GM12878 (cell line): Measurements from ENCODE around the gene TPO. TPM values are rescaled to one million over a fixed set of nuclear protein-coding genes. Genes with fewer than 3 reads are reported as not detected.

ENCODE experiments used
- ATAC-seq: fragments of 200-7000 bp; cut with Tn5 transposase; 3 replicates; pipeline ENCODE4 v1.9.1; 2020; ENCODE audit warnings: mild to moderate bottlenecking, moderate library complexity
- BruUV-seq: library from RNA; stranded (reverse); fragments of 400-500 nt; replicated peaks from 2 replicates; lab custom pipeline; 2021; lab: Mats Ljungman, UMichigan
- CTCF ChIA-PET: fragments of 300-600 bp; sonication (Branson Sonifier 250); formaldehyde crosslinking; extraction: SDS; loops from one replicate; lab custom pipeline; 2021; ENCODE audit warnings: inconsistent platforms; lab: Yijun Ruan, JAX
- POLR2A ChIA-PET: fragments of 350-600 bp; formaldehyde crosslinking; extraction: SDS; loops from one replicate; lab custom pipeline; 2021; ENCODE audit warnings: inconsistent platforms; lab: Charles Lee
- RAD21 ChIA-PET: fragments of 300-600 bp; sonication (Branson Sonifier 250); formaldehyde crosslinking; loops from one replicate; lab custom pipeline; 2023; ENCODE audit warnings: antibody characterized with exemption; ENCODE audit not compliant: unreplicated experiment; lab: Charles Lee
- SMC1A ChIA-PET: fragments of 300-600 bp; sonication (Branson Sonifier 250); formaldehyde crosslinking; loops from one replicate; lab custom pipeline; 2023; ENCODE audit not compliant: unreplicated experiment, uncharacterized antibody; lab: Charles Lee
- DNase-seq: peaks from one replicate; pipeline ENCODE4 v3.0.0-alpha.2; 2011; ENCODE audit warnings: low read depth, low spot score
- FAIRE-seq: peaks from 3 replicates; lab custom pipeline; 2011; peaks lifted over from hg19 to GRCh38; lab: Jason Lieb, UNC
- H2AFZ ChIP-seq: 2 replicates; pipeline ENCODE4 v1.6.0; 2011; ENCODE audit warnings: low read depth, low read length, control low read depth; ENCODE audit not compliant: control insufficient read depth
- H3K27ac ChIP-seq: 2 replicates; pipeline ENCODE4 v1.5.1; 2011; ENCODE audit warnings: control low read depth; ENCODE audit not compliant: control insufficient read depth, insufficient read depth
- H3K27me3 ChIP-seq, 2 experiments: replicated peaks in 1 of 2; 2 replicates each; pipeline versions ENCODE4 v1.6.0 to v1.6.1; 2011; ENCODE audit warnings: low read length in 1 of 2; ENCODE audit not compliant: control insufficient read depth in 2 of 2, insufficient read depth in 2 of 2
- H3K36me3 ChIP-seq, 2 experiments: 2 replicates each; pipeline ENCODE4 v1.5.1; 2011; ENCODE audit warnings: low read length in 1 of 2; ENCODE audit not compliant: control insufficient read depth in 2 of 2, insufficient read depth in 2 of 2
- H3K4me1 ChIP-seq: 2 replicates; pipeline ENCODE4 v1.6.1; 2011; ENCODE audit warnings: mild to moderate bottlenecking, low read length, moderate library complexity, mixed read lengths; ENCODE audit not compliant: control insufficient read depth, insufficient read depth
- H3K4me2 ChIP-seq: 2 replicates; pipeline ENCODE4 v1.6.0; 2011; ENCODE audit warnings: control low read depth; ENCODE audit not compliant: control insufficient read depth, insufficient read depth
- H3K4me3 ChIP-seq: fragments of 200-600 bp; sonication (generic); 2 replicates; pipeline ENCODE4 v1.5.1; 2016
- H3K79me2 ChIP-seq: 2 replicates; pipeline ENCODE4 v1.6.0; 2011; ENCODE audit warnings: low read length; ENCODE audit not compliant: control insufficient read depth, insufficient read depth
- H3K9ac ChIP-seq: 2 replicates; pipeline ENCODE4 v1.8.0; 2011; ENCODE audit warnings: low read length, control low read depth, mixed read lengths; ENCODE audit not compliant: control insufficient read depth, insufficient read depth
- H3K9me3 ChIP-seq: replicated peaks from 3 replicates; pipeline ENCODE4 v1.5.1; 2011; ENCODE audit warnings: mild to moderate bottlenecking, low read length; ENCODE audit not compliant: control insufficient read depth, insufficient read depth
- H4K20me1 ChIP-seq: 2 replicates; pipeline ENCODE4 v1.6.0; 2011; ENCODE audit not compliant: control insufficient read depth, insufficient read depth
- NFIC ChIP-seq: IDR thresholded peaks from 2 replicates; pipeline ENCODE4 v1.6.1; 2012; ENCODE audit warnings: low read depth, mild to moderate bottlenecking, inconsistent platforms, low read length, moderate library complexity
- NR2C1 ChIP-seq: fragments of 450-650 bp; IDR thresholded peaks from 2 replicates; pipeline ENCODE4 v1.6.1; 2017; ENCODE audit warnings: antibody characterized with exemption, mild to moderate bottlenecking, moderate library complexity
- RB1 ChIP-seq: fragments of 450-650 bp; formaldehyde crosslinking; IDR thresholded peaks from 2 replicates; pipeline ENCODE4 v1.6.1; 2017; ENCODE audit warnings: mild to moderate bottlenecking, borderline replicate concordance
- RELA ChIP-seq: fragments of 450-650 bp; IDR thresholded peaks from 2 replicates; pipeline ENCODE4 v1.8.0; 2014; ENCODE audit warnings: borderline replicate concordance; ENCODE audit not compliant: partially characterized antibody
- SP1 ChIP-seq: IDR thresholded peaks from one replicate; pipeline ENCODE4 v1.6.1; 2011; ENCODE audit warnings: low read depth, low read length
- TBL1XR1 ChIP-seq: IDR thresholded peaks from 2 replicates; pipeline ENCODE4 v1.6.1; 2012; ENCODE audit warnings: low read depth, low read length, improper control_type of control experiment
- ZNF217 ChIP-seq: fragments of 450-650 bp; IDR thresholded peaks from 2 replicates; pipeline ENCODE4 v1.6.1; 2017; ENCODE audit warnings: antibody characterized with exemption, mild to moderate bottlenecking
- ZZZ3 ChIP-seq: IDR thresholded peaks from 2 replicates; pipeline ENCODE4 v1.6.1; 2011; ENCODE audit warnings: low read depth; ENCODE audit not compliant: control insufficient read depth, insufficient read length
- WGBS: methylation state at CpG from one replicate; pipeline ENCODE4 v1.1.6; 2016; ENCODE audit warnings: low lambda C conversion rate; ENCODE audit not compliant: insufficient replicate concordance, insufficient coverage; ENCODE audit errors: missing lambda C conversion rate; 5-methylcytosine and 5-hydroxymethylcytosine counted together
- in situ Hi-C: fragments of 300-500 bp; cut with MboI; formaldehyde crosslinking; loops from 9 replicates; pipeline ENCODE4 v1.14.3; 2018; ENCODE audit warnings: mixed read lengths
- intact Hi-C: fragments of 100-400 bp; cut with micrococcal nuclease; formaldehyde crosslinking; loops from one replicate; pipeline ENCODE4 v1.14.2; 2022; ENCODE audit not compliant: unreplicated experiment
- polyA plus RNA-seq, 11 experiments: library from polyadenylated mRNA; depleted of rRNA in 4 of 11; unstranded in 6 of 11; stranded (reverse) in 5 of 11; fragments of >200 nt; fragmentation: Nextera tagmentation in 4 of 11; fragmentation: Illumina TruSeq in 1 of 11; extraction: Ambion mirVana in 4 of 11; extraction: Trizol in 1 of 11; gene quantifications; 1 replicate in 1 of 11; 2 replicates in 10 of 11; pipeline versions ENCODE4 v1.2.1 to v1.2.3, GENCODE V29; 2011 to 2016; ENCODE audit warnings: inconsistent platforms in 2 of 11, missing spikeins in 2 of 11, low read depth in 1 of 11
- total RNA-seq, 4 experiments: library from RNA; depleted of rRNA in 3 of 4; stranded (reverse); fragments of >200 nt in 3 of 4; fragmentation: Illumina TruSeq in 1 of 4; extraction: Trizol in 1 of 4; gene quantifications; 2 replicates each; pipeline versions ENCODE4 v1.2.1 to v1.2.3, GENCODE V29; 2013 to 2021
- TF ChIP-seq, protein P1 (sequence below): fragments of 450-650 bp; conservative IDR thresholded peaks from 2 replicates; pipeline ENCODE4 v1.6.1; 2017; ENCODE audit warnings: mild to moderate bottlenecking, moderate library complexity

The TPO gene
- total and polyA plus RNA-seq, 10 of the 15 experiments (the other 5 are each of a cell fraction or from before 2014, with no cell fraction given), result 0.07 to 0.11 TPM; not detected in 8

DNA sequence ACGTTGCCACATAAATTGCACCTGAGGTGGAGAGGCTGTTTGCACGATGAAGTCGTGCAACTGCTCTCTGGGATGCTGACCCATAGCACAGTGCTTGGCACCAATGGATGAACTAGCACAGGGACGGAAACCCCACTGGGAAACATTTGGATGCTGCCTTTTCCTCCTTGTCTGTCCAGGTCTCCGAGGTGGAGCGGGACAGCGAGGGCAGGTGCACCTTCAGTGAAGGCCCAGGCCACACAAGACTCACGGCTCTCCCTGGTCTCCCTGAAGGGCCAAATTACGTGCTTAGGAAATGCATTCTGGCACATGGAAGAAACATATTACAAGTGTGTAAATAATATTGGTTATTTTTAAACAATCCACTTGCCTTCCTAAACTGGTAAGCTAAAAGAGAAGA, 70.3 kb downstream of the TPO start:
- no peak for FAIRE-seq
- WGBS, result 29% methylated on average over 9 of the region's 9 CpGs
- no peak for DNase-seq
- Histone ChIP-seq H3K27me3 (no peaks in the 10 kb centered on the region), H3K4me3 (no peak overlapping the region), H3K4me1 (no peaks in the 10 kb centered on the region), H3K79me2 (no peaks in the 10 kb centered on the region), H3K27ac (no peak overlapping the region), H3K9ac (no peak overlapping the region), H2AFZ (no peak overlapping the region), H3K4me2 (no peak overlapping the region), H4K20me1 (no peaks in the 10 kb centered on the region), H3K9me3 (no peaks in the 10 kb centered on the region), H3K36me3 (no peaks in the 10 kb centered on the region)
- ChIA-PET SMC1A (no interaction called here), RAD21 (no interaction called here), POLR2A (no interaction called here), CTCF (no interaction called here)
- in situ Hi-C loops, result no loop called here
- intact Hi-C loops, result no loop called here
- no peak for ATAC-seq
- no TSS peak for BruUV-seq
- TF ChIP-seq ZZZ3 (no peak), NFIC (no peak), RB1 (no peak), RELA (no peak), NR2C1 (no peak), ZNF217 (no peak), SP1 (no peak), TBL1XR1 (no peak)
- TF ChIP-seq, protein P1, sequence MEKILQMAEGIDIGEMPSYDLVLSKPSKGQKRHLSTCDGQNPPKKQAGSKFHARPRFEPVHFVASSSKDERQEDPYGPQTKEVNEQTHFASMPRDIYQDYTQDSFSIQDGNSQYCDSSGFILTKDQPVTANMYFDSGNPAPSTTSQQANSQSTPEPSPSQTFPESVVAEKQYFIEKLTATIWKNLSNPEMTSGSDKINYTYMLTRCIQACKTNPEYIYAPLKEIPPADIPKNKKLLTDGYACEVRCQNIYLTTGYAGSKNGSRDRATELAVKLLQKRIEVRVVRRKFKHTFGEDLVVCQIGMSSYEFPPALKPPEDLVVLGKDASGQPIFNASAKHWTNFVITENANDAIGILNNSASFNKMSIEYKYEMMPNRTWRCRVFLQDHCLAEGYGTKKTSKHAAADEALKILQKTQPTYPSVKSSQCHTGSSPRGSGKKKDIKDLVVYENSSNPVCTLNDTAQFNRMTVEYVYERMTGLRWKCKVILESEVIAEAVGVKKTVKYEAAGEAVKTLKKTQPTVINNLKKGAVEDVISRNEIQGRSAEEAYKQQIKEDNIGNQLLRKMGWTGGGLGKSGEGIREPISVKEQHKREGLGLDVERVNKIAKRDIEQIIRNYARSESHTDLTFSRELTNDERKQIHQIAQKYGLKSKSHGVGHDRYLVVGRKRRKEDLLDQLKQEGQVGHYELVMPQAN, result no peak
